Measurements from ENCODE around the gene EML6.
"Not testable (repeated sequence)": the region's sequence is repeated elsewhere in the genome, so short reads cannot be mapped to it uniquely, and the experiment has no call there.

EML6 gene

DNA sequence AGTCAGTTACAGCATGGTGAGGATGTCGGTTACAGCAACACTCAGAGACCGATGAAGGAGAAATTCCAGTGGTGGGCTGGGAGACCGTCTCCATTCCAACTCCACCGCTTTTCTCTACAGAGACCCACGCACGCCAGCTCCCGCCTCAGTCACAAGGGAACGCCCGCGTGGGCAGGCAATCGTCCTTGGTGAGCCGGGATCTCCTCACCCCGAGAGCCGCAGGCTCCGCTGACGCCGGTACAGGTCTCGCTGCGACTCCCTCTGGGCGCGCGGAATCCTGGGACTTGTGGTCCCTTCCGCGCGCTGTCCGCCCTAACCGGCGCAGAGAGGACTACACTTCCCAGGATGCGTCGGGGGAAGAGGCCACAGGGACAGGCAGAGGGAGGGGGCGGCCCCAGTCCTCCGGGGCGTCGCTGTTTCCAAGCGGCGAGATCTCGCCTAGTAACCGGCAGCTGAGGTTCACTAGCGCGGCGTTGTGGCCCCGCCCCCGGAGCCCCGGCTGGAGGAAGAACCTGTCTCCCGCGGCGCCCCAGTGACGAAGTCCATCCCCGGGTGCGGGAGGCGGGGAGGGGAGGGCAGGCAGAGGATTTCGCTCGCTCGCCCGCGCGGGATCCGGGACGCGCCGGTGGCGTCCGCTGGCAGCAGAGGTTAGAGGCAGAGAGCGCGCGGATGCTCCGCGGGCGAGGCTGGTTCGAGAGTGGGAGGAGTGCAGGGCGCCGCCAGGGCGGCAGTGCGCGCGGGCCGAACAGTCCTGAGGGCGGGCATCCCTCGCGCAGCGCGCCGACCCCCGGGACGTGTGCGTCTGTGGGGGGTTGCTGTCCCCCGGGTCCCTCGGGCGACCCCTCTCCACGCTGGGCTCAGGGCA, at the start of gene EML6:
TSS of gene EML6 (plus strand) at position 532 of the 865 bp plus-strand sequence. CDS start 1,400 bp downstream, outside the sequence.
- DNase-seq, result peak; percentile 99

DNA sequence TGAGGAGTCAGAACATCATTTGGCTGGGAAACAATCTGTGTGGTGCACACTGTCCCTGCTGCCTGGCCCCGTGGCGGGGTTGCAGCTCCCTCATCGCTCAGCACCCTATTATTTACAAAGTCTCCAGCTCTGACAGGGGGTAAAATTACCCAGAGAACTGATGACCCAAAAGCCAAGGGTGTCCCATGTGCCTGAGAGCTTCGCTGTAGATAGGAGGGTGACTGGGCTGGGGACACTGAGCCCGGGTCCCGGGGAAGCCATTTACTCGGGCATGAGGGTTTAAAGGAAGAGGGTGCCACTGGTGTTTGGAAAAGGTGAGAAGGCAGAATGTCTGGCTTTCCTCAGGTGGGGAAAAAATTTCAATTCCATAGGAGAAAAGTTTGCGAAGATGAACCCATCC, 48.2 kb upstream of the EML6 start:
- no peak for DNase-seq

DNA sequence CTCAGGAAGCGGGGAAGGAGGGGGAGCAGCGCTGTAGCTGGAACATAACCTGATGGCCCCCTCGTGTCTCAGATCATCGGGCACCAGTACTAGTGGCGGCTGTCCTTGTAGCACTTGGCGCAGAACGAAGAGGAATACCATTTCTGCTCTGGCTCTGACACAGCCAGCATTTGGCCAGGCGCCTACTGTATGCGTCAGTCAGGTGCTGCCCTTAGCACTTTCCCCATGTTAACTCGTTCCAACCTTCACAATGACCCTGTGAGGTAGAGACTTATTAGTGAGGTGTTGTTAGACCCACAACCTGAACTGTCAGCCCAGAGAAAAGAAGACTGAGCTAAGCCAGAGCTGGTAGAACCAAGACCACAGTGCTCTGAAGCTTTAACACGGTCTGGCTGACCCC, 47.7 kb upstream of the EML6 start:
- no peak for DNase-seq

DNA sequence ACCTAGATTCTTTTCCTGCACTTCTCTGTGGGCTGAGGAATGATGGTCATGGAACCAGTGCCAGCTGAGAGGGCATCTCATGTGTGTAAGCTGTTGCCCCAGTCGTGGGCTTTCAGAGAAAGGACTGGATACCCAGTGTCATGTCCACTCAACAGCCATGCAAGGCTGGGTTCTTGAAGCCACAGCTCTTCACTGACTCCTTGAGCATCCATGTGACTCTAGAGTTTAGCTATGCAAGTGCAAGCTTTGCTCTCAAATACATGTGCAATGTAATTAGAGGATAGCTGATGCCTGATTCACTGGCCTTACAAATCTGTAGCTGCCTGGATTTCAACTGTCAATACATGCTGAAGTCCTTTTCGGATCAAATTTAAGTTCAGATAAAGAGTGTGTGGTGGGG, 46.8 kb upstream of the EML6 start:
- DNase-seq, result no peak

DNA sequence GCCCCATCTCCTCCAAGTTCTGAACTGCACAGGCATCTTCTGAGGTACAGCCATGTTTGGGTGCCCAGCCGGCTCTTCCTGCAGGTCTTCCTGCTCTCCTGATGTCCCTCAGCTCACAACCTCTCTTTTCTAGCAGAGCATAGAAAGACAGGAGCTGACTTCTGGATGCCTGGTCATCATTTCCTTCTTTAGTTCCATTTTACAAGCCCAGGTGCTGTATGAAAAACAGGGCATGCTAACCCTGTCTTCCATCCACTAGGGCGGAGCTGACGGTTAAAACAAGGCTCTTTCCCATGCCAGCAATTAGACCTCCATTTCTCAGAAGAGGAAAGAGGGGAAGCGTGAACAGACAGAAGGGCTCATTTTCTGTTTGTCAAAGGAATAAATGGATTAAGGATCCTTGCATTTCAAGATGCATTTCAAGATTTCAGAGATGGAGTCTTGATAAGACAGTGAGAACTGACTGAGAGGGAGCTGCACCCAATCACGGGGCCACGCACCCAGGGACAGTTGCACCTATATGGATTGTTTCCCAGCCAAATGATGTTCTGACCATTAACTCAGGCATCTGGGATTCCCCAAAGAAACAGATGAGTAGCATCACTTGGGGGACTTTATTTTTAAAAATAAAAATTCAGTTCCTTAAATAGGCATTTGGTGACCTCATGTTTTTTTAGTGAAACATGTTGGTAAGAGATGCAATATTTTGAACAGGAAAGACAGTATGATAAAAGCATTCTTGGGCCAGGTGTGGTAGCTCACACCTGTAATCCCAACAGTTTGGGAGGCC, 45.8 kb upstream of the EML6 start:
- DNase-seq, result no peak

DNA sequence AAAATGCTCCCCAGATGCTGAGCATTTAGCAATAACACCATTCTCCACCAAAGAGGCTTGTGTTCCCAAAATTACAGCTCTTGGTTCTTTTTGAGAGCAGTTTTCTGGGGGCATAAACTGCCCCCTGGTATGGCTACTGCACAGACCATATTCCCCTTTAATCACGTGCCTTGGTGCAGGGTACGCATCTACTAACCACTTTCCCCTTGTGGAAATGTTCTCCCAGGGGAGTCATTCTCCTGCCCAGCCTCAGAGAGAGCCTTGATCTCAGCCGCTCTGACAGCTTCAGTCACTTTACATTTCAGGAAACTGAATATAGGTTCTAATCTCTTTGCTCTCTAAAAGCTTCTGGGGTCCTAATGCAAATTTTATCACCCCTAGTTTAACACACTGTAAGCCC, 44.7 kb upstream of the EML6 start:
- no peak for DNase-seq

DNA sequence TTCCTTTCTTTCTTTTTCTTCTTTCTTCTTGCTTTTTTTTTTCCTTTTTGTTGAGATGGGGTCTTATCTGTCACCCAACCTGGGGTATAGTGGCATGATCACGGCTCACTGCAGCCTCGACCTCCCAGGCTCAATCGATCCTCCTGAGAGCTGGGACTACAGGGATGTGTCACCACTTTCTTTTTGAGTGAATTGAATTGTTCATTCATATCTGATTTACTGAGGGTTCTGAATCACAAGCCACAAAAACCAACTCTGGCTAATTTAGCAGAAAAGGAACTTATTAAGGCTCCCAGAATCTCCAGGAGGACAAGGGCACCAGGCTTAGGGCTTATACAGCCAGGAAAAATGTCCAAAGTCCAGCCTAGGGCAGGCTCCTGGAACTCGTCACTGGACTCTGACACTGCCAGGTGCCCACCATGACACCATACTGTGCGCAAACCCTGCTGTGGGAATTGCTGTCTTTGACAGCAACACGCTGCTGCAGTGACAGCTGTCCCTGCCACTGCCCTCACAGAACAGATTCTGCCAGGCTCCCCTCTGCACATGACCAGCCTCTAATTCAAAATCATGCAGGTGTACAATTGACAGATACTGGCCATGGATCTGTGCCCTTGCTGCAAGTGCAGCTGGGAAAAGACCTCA, 42.9 kb upstream of the EML6 start:
- DNase-seq, result no peak

DNA sequence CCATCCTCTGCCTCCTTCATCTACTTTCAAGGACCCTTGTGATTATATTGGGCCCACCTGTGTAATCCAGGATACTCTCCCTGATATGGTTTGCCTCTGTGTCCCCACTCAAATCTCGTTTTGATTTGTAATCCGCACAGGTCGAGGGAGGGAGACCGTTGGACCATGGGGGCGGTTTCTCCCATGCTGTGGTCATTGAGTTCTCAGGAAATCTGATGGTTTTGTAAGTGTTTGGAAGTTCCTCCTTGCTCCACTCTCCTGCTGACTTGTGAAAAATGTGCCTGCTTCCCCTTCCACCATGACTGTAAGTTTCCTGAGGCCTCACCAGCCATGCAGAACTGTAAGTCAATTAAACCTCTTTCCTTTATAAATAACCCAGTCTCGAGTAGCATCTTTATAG, 42.0 kb upstream of the EML6 start:
- no peak for DNase-seq

DNA sequence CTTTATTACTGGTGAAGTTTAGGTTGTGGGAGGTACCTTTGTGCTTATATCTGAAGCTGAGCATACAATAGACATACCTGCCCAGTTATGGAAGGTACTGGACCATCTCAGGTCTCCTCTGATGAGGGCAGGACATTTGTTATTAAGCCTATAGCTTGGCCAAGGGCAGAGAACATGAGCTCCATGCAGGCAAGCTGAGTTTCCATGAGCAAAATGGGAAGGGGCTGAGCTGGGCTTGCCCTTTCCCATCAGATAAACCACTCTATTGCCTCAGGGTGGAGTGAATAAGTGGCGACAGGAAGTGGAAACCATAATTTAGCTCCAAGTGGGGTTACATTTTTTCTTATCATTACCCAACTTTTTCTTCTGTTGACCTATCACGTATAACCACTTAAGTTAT, 39.9 kb upstream of the EML6 start:
- no peak for DNase-seq

DNA sequence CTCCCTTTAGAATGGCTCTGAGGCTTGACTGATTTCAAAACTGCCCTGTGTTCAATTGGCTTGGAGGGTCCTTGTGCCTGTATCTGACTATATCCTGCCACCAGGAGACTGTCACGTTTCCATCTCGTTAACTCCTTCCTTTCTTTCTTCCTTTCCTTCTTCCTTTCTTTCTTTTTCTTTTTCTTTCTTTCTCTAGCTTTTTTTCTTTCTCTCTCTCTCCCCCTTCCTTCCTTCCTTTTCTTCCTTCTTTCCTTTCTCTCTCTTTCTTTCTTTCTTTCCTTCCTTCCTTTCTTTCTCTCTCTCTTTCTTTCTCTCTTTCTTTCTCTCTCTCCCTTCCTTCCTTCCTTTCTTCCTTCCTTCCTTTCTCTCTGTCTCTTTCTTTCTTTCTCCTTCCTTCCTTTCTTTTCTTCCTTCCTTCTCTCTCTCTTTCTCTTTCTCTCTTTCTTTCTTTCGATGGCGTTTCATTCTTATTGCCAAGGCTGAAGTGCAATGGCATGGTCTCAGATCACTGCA, 38.1 kb upstream of the EML6 start:
- no peak for DNase-seq

DNA sequence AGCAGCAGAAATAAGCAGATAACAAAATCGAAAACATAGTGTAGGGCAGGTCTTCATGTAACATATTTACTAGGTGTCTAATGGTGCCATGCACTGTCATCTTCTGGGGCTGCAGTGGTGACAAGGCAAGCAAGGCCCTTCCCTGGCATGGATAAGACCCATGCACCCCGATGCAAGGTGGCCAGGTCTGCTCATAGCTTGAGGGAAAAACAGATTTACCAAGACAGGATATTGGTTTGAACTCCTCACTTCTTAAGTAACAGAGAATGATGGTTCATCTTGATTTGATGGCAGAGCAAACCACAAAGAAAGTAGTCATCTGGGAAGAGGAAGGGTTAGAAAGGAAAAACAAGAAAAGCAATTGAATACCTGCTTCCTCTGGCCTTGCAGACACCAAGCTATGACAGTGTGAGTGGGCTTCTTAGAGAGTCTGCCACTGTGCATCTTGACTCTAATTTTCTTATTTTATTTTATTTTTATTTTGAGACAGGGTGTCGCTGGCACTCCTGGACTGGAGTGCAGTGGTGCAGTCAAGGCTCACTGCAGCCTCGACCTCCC, 35.8 kb upstream of the EML6 start:
- no peak for DNase-seq

DNA sequence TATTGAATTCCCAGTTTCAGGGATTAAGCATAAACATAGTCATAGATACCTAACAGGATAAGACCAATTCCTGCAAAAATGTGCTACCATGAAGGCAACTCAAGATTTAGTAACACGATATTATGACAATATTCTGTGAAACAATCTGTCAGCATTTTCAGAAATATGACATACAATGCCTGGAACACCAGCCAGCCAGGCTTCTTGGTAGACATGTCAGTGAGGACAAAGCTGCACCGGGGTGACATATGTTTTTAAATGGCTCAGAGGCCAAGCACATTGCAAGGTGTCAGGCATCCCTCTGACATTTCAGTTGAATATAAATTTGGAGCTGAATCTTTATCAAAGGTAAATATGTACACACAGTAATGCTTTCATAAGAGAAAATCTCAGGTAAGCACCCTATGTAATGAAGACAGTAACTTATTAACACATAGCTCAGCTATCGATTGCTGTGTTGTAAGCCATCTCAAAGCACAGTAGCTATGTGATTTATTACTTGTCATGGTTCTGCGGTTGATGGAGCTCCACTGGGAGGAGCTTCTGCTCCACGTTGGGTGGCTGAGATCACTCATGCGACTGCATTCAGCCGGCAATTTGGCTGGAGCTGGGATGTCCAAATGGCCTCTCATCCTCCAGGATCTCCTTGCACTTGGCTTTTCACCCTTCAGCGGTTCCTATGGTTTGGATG, 31.9 kb upstream of the EML6 start:
- no peak for DNase-seq

DNA sequence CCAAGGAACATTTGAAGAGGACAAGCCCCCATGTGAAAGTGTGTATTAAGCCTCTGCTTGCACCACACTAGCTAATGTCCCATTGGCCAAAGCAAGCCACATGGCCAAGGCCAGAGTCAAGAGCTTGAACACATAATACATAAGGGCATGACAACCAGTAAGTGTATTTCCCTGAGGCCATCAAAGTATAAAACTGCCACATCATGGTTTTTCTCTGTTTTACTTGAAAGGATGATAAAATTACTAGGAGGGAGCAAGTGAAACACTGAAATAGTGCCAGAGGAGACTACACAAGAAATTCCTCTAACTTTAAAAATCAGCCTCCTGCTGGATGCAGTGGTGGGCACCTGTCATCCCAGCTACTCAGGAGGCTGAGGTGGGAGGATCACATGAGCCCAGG, 30.9 kb upstream of the EML6 start:
- no peak for DNase-seq

DNA sequence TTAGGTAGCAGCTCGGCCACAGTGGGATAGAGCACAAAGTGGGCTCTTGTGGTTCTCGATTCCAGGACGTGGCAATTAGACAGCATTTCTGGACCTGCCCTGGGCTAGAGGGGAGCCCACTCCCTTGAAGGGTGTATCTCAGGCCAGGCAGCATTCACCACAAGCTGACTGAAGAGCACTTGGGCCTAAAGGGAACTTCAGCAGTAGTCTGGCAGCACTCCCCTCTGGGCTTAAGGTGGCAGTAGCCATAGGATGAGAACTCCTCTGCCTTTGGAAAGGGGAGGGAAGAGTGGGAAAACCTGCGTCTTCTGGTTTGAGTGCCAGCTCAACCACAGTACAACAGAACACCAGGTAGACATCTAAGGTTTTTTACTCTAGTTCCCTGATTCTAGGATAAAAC, 28.1 kb upstream of the EML6 start:
- DNase-seq, result no peak

DNA sequence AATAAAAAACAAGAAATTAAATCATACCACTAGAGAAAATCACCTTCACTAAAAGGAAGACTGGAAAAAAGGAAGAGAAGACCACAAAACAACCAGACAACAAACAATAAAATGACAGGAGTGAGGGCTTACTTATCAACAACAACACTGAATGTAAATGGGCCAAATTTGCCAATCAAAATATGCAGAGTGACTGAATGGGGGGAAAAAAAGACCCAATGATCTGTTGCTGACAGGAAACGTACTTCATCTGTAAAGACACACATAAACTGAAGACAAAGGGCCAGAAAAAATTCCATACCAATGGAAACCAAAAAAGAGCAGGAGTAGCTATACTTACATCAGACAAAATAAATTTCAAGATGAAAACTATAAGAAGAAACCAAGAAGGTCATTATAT, 25.5 kb upstream of the EML6 start:
- no peak for DNase-seq

DNA sequence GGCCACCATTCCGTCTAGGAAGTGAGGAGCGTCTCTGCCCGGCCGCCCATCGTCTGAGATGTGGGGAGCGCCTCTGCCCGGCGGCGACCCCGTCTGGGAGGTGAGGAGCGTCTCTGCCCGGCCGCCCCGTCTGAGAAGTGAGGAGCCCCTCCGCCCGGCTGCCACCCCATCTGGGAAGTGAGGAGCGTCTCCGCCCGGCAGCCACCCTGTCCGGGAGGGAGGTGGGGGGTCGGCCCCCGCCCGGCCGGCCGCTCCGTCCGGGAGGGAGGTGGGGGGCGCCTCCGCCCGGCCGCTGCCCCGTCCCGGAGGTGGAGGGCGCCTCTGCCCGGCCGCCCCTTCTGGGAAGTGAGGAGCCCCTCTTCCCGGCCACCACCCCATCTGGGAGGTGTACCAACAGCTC, 24.5 kb upstream of the EML6 start:
- DNase-seq, result not testable (repeated sequence)

DNA sequence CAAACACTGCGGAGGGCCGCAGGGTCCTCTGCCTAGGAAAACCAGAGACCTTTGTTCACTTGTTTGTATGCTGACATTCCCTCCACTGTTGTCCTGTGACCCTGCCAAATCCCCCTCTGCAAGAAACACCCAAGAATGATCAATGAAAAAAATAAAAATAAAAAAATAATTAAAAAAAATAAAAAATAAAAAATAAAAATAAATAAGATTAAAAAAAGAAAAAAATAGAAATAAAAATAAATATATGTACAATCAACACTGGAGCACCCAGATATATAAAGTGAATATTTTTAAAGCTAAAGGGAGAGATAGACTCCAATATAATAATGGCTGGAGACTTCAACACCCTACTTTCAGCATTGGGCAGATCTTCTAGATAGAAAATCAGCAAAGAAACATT, 23.8 kb upstream of the EML6 start:
- no peak for DNase-seq

DNA sequence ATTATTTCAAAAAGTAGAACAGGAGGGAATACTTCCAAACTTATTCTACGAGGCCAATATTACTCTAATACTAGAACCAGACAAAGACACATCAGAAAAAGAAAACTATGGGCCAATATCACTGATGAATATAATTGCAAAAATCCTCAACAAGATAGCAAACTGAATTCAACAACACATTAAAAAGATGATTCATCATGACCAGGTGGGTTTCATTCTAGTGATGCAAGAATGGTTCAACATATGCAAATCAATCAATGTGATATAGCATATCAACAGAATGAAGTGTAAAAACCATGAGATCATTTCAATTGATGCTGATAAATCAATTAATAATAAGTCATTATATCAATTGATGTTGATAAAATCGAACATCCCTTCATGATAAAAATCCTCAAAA, 22.4 kb upstream of the EML6 start:
- no peak for DNase-seq

DNA sequence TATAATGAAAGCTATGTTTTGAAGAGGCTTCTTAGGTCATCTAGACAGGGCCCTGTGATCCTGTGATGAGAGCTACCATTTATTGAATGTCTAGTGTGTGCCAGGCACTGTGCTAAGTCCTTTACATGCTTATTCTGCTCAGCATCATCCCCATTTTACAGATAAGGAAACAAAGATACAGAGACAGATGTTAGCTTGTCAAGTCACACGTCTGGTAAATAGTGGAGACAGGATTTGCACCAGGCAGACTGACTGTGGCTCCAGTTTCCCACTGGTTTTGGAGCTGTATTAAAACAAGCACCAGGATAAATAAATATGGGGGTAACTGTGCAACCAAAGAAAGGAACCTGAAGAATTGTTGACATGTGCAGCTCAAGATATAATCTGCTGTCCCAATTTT, 19.2 kb upstream of the EML6 start:
- no peak for DNase-seq

DNA sequence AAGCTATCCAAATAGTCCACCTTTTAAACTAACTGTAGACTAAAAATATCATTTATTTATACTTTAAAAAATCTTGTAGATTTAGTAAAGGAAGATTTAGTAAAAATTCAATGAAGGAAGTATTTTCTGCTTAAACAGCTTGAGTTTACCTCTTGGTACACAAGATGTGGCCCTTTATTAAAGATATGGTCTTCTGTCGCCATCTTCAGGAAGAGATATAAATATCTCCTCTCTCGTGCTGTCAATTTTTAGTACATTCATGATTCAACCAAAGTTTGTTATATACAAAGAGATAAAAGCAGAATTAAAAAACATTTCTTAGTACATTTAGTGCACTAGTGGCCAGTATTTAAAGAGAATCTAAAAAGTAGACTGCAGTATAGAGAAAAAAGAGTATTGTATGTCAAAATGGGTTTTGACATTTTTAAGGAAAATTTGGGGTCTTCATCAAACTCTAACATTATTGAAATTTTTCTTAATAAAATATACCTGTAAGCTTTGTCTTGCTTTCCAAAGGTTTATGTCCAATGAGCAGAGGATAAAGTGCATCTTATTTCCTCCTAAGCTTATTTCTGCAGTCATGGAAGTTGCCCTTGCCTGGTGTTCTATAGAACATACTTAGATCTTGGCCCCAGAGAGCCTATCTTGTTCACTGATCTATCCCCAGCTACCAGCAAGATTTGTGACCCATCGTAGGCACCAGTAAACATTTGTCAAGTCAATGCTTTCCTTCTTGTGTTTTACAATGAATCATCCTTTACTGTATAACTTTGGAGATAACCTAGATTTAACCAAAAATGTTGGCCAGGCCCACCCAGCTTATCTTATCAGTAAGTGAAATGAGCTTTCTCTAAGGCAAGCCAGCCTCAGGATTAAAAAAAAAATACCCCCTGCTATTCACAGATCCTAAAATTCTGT, 18.5 kb upstream of the EML6 start:
- DNase-seq, result peak; percentile 73

DNA sequence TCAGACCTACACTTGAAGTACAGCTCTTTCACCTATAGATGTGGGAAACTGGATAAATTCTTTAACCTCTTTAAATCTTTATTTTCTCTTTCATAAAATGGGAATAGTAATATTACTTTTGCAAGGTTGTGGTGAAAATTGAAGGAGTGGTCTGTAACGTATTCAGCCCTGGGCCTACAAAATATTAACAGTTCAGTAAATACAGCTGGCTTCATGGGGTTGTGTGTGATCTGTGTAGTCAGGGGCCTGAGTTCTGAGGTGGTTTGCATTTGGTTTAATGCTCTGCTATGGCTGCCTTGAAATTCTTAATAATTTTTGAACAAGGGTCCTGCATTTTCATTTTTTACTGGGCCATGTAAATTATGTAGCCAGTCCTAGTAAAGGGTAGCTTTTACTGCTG, 16.8 kb upstream of the EML6 start:
- no peak for DNase-seq
